ENCODE measurements around the gene PUDP.
"Not testable (repeated sequence)": the region's sequence is repeated elsewhere in the genome, so short reads cannot be mapped to it uniquely, and the experiment has no call there.

The PUDP gene

DNA sequence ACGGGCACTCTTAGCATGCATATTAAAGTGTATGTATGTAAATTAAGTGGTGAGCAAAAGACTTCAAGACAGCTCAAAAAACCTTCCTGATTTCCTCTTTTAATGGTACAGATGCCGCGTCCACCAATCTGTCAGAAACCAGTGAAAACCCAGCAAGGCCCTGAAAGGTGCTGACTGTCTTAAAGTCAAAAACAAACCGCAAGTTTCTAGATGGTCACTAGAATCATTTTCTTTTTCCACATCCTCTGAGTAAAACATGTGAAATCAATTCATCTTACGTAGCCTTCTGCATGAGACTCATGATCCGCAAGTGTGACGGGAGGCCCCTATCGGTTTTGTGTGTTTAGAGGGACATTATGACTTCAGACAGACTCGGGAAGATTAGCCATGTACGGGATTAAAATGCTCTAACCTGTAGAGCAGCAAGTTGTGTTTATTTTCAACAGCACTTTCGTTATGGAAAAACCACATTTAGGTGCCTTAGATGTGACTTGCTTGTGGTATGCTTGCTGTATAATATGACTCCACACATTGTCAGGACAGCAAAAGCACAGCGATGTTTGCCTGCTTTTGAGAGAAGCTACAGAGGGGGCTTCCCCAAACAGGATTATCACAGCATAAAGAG lies 88.6 kb downstream of the PUDP start:
- in situ Hi-C loops (cut with HindIII; ENCODE audit: low pct_ligation_motif_present, low pct_unique_long_range_greater_than_20kb, low sequenced_read_pairs), result no loop called here
- no peak for DNase-seq

DNA sequence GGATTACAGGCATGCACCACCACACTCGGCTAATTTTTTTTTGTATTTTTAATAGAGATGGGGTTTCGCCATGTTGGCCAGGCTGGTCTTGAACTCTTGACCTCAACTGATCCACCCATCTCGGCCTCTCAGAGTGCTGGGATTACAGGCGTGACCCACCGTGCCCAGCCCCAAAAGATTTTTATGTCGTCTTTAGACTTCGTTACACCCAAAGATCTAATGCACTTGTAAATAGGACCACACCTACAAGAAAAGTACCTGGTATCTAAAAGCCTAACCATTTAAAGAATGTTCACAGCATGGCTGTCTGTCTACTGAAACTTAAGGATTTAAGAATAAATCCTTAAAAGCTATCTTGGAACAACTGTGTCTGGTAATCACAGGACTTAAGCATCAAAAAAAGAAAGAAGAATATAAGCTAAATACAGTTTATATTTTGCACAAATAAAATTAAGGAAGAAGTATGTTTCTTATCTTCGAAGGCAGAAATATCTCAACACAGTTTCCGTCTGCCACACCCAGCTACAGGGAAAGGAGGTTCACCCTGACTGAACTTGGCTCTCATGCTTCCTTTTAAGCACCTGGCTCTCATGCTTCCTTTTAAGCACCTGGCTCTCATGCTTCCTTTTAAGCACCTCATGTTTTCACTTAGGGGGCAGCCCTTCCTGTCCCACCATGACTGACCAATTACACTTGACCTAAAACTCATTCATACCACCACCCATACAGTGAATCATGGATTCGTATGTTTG lies 92.4 kb downstream of the PUDP start:
- no peak for DNase-seq

DNA sequence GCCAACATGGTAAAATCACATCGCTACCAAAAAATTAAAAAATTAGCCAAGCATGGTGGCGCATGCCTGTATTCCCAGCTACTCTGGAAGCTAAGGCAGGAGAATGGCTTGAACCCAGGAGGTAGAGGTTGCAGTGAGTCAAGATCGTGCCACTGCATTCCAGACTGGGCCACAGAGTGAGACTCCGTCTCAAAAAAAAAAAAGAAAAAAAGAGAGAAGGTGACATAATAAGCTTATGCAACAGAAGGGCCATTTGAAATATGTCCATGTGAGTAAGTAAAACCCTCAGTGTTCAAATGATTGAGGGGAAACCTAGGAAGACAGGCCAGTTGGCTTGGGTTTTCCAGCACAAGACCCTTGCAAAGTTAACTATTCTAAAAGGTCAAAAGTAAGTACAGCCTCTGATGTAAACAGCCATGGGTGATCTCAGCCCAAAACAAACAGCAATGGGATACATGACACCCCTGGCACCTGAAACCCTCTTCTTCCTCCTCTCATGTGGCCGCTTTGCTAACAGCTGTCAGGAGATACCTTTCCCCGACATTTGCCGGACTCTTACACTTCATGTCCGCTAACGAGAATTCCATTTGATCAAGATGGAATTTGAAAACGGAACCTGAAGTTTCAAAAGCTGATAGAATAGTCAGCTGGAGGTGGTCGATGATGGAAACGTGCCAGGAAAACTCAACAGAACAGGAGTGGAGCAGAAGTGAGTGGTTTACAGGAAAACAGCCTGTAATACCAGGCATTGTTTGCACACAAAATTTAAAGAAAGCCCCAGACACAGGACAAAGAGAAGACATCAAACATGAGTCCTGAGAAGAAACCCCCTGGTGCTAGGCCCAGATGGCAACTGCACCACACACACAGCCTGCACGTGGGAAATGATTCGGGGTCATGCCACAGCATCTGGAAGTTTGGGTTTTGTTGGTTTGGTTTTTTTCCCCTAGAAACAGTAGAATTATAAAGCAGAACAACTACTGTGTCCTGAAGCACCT lies 93.4 kb downstream of the PUDP start:
- DNase-seq, result no peak

More for the DNA sequence above, 92.4 kb downstream of the PUDP start:
- in situ Hi-C loops (cut with HindIII; ENCODE audit: low pct_ligation_motif_present, low pct_unique_long_range_greater_than_20kb, low sequenced_read_pairs), result no loop called here

DNA sequence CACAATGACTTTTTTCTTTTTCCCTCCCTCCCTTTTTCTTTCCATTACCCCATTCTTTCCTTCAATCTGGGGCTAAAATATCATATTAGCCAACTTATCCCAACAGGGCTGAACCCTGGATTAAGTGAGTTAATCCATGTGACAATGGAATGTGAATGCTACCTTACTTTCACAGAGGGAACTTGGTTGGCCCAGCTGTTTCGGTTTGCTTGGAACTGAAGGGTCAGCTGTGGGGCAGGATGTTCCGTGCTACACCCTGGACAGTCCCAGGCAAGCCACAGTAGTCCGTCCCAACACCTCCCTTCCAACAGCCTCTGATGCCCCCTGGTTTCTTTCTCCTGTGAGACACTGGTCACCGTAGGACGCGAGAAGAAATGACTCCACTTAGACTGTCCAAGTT lies 95.4 kb downstream of the PUDP start:
- in situ Hi-C loops (cut with HindIII; ENCODE audit: low pct_ligation_motif_present, low pct_unique_long_range_greater_than_20kb, low sequenced_read_pairs), result no loop called here
- no peak for DNase-seq

More for the DNA sequence above, 93.4 kb downstream of the PUDP start:
- in situ Hi-C loops (cut with HindIII; ENCODE audit: low pct_ligation_motif_present, low pct_unique_long_range_greater_than_20kb, low sequenced_read_pairs), result no loop called here

DNA sequence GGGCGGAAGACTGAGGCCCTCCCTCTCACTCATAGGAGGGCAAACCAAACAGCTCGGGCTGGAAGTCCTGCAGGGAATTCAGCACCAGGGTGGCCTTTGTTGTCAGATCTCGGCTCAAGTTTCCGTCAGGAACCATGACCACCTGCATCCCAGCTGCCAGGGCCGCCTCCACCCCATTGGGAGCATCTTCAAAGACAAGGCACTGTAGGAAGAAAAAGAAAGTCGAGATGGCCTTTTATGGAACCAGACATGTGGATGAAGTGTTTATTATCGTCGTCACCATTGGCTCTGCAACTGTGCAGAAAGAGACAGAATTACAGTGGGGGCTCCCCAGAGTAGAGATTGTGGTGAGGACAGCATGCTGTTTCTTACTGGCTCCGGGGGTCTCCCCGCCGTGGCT lies 97.7 kb downstream of the PUDP start:
- in situ Hi-C loops (cut with HindIII; ENCODE audit: low pct_ligation_motif_present, low pct_unique_long_range_greater_than_20kb, low sequenced_read_pairs), result no loop called here
- DNase-seq, result no peak

DNA sequence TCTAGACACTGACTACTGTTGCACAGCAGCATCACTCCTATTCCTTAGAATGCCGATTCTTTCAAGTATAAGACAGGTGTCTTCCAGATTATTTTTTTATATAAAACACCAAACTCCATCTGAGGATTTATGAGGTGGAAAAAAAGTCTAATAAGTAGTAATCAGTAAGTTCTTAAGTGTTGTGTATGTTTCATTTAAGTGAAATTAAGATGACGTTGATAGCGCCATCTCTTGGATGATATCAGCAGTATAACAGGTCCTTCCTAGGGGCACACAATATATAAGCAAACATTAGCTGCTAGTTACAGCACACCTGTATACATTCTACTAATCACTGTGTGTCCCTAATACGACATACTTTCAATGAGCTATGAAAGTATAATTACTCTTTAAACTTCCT lies 100.0 kb downstream of the PUDP start:
- DNase-seq, result no peak
- in situ Hi-C loops (cut with HindIII; ENCODE audit: low pct_ligation_motif_present, low pct_unique_long_range_greater_than_20kb, low sequenced_read_pairs), result no loop called here

DNA sequence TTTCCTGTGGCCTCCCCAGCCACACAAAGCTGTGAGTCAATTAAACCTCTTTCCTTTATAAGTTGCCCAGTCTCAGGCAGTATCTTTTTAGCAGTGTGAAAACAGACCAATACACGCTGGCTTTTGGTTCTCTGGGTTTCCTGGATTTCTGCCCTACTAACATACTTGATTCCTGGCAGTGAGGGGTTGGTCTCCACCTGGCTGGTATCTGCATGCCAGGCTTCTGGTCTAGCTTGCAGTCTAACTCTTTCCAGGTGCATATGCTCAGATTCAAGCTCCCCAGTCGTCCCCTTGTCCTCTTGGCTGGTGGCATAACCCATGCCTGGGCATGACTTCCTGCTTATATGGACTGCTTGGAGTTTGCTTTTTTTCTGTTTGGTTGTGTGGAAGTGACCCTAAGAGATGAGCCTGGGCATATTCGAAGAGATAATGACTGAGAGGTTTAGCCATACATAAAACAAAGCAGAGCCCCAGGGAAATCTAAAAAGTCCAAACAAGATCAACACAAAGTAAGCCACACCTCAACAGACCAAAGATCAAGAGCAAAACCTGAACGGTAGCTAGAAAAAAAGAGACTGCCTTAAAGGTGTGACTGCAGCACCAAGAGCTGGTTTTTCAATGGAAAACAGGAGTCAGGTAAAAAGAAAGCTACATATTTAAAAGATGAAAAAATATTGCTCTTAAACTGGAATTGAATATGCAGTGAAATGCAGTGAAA lies 102.6 kb downstream of the PUDP start:
- in situ Hi-C loops (cut with HindIII; ENCODE audit: low pct_ligation_motif_present, low pct_unique_long_range_greater_than_20kb, low sequenced_read_pairs), result no loop called here
- DNase-seq, result no peak

DNA sequence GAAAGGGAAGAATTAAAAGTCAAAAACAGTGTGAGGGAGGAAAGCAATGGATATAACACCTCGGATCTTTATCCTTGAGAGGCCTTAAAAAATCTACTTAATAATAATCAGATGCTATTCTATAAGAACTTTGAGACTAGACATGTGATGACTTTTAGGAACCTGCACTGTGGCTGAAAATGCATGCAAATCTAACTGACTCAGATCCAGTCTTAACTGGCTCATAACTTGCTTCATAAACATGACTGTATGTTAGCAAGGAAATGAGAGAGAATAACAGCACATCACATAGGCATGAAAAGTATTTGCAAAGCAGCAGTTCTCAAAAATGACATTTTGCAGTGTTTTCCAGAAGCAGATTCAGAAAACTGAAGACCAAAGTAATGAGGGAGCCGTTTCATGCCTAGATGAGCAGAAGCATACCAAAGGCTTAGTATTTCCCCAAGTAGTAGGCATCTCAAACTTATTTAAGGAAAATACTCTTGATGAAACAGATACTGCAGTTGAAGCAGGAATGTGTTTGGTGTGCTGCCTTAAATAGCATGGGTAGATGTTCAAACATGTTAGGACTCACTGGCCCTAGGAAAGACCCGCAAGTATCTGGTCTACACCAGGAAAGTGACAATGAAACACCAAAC lies 104.0 kb downstream of the PUDP start:
- in situ Hi-C loops (cut with HindIII; ENCODE audit: low pct_ligation_motif_present, low pct_unique_long_range_greater_than_20kb, low sequenced_read_pairs); DNase-seq: not testable (repeated sequence)

DNA sequence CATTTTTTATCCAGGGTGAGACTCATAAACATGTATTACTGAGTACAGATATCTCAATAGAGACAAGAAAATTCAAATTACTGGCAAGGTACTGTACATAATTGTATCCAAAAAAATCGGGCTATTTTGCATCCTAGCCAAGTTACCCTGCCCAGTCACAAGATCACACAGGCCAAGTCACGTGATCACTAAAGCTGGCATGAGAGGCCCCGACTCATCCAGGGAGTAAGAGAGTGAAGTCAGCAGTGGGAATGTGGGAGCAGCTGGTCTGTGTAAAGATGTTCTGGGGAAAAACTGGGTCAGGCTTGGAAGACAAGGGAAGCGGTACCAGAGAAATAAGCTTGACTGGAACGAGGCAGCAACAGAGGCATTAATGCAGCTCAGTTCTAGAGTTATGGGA lies 119.7 kb downstream of the PUDP start:
- in situ Hi-C loops (cut with HindIII; ENCODE audit: low pct_ligation_motif_present, low pct_unique_long_range_greater_than_20kb, low sequenced_read_pairs), result no loop called here
- no peak for DNase-seq

DNA sequence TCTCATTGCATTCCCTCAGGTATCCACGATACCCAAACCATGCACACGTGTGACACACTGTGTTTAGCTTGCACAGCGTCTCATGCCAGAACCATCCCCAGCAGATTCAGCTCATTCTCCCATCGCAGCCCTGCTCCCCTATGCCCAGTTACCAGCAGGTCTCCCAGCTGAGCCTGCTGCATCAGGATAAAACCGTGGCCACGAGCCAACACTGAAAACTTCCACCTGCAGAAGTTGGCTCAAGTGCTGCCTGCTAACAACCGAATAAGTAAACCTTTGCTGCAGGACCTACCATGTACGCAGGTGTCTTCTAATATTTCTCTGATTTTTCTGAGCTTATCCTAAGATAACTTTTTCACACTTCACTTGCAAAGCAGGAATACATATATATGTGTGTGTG lies 120.9 kb downstream of the PUDP start:
- in situ Hi-C loops (cut with HindIII; ENCODE audit: low pct_ligation_motif_present, low pct_unique_long_range_greater_than_20kb, low sequenced_read_pairs), result no loop called here

DNA sequence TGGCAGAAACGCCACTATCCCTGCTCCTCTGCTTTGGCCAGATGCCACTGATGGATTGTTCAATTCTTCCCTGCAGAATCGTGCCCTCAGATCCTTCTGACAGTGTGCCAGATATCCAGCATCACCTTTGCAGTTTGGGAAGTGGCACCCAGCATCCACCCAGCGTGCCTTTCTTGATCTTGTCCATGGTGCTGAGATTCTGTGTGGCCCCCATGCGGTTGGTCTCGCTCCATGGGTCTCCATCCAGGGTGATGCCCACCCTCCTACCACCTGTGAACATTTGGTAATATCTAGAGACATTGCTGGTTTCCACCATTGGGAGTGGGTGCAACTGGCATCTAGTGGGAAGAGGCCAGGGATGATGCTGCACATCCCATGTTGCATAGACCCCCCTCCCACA lies 121.6 kb downstream of the PUDP start:
- in situ Hi-C loops (cut with HindIII; ENCODE audit: low pct_ligation_motif_present, low pct_unique_long_range_greater_than_20kb, low sequenced_read_pairs), result not testable (repeated sequence)

More for the DNA sequence above, 120.9 kb downstream of the PUDP start:
- DNase-seq, result no peak

DNA sequence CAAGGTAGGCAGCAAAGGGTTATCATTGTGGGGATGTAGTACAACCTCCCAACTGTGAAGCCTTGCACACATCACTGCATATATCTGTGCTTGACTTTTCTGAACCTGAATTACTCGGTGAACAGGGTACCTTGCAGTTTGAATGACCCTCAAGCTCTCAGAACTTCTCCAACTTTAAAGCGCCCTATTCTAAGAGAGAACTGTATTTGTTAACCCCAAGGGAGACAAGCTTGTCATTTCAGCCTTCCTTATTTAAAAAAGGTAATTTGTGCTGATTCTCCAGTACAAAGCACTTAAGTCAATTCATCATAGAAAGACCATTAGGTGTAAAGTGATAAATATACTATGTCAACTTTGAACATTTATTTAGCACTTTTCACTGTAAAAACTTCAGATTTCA lies 122.5 kb downstream of the PUDP start:
- in situ Hi-C loops (cut with HindIII; ENCODE audit: low pct_ligation_motif_present, low pct_unique_long_range_greater_than_20kb, low sequenced_read_pairs), result no loop called here

More for the DNA sequence above, 121.6 kb downstream of the PUDP start:
- DNase-seq, result not testable (repeated sequence)

DNA sequence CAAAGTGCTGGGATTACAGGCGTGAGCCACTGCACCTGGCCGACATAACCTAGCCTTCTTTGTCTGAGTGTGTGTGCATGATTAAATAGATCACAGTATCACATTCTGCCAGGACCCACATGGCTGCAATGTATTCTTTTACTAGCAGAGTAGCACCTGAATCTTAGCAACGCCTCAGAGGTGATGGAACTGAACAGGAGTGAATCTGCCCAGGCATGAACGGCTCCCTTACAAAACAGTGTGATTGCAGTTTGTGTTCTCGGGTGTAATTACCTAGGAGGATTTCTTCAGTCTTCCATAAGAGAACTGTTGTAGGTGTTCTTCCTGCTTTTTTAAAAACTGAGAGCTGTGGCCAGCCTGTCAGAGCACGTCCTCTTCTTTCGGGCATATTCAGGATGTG lies 123.1 kb downstream of the PUDP start:
- in situ Hi-C loops (cut with HindIII; ENCODE audit: low pct_ligation_motif_present, low pct_unique_long_range_greater_than_20kb, low sequenced_read_pairs), result no loop called here
- no peak for DNase-seq

More for the DNA sequence above, 122.5 kb downstream of the PUDP start:
- no peak for DNase-seq

DNA sequence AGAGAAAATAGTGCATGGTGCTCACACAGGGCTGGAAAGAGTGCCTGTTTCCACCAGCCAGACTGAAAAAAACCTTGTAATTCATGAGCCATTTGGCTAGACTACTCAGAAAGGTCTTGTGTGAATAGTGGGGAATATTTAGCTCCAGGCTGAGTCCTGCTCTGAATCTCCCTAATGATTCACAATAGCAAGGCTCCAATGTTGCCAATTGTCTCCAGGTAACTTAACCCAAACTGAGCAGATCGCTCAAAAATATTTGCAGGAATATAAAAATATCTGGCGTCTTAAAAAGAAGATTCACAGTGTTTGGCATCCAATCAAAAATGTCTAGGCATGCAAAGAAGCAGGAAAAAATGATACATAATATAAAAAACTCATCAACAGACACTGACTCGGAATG lies 125.0 kb downstream of the PUDP start:
- DNase-seq; in situ Hi-C loops (cut with HindIII; ENCODE audit: low pct_ligation_motif_present, low pct_unique_long_range_greater_than_20kb, low sequenced_read_pairs): not testable (repeated sequence)

DNA sequence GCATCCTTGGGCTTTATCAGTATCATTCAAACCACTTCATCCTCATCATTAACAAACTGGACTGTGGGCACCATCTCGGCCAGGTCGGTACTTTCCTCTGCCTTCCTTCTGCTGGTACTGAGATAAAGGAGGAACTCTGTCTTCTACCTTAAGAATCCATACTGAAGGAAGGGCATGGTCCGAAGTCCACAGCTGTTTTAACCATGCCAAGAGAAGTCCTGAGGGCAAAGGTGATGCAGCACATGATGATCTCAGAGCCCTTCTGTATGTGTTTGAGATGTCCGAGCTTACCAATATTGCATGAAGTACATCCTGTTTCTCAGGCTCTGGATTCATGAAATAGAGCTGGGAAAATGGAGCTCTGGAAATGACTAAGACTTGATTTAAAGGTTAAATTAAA lies 126.0 kb downstream of the PUDP start:
- in situ Hi-C loops (cut with HindIII; ENCODE audit: low pct_ligation_motif_present, low pct_unique_long_range_greater_than_20kb, low sequenced_read_pairs), result no loop called here
- DNase-seq, result no peak

DNA sequence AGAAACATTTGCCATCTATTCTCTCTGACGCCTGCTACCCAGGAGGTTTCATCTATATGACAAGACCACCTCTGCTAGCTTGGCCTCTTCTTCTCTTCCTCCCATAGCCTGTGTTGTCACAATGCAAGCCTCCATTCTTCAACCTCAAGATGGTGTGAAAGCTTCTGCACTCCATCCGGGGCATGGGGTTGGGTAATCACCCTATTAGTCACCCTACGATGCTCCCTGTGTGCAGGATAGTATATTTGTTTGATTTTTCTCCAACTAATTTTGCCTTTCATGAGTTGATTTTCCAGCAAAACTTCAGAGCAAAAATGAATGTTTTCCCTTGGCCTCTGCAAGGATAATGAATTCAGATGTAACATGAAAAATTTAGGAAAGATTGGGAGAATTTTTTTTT lies 128.4 kb downstream of the PUDP start:
- no peak for DNase-seq
- in situ Hi-C loops (cut with HindIII; ENCODE audit: low pct_ligation_motif_present, low pct_unique_long_range_greater_than_20kb, low sequenced_read_pairs), result no loop called here

DNA sequence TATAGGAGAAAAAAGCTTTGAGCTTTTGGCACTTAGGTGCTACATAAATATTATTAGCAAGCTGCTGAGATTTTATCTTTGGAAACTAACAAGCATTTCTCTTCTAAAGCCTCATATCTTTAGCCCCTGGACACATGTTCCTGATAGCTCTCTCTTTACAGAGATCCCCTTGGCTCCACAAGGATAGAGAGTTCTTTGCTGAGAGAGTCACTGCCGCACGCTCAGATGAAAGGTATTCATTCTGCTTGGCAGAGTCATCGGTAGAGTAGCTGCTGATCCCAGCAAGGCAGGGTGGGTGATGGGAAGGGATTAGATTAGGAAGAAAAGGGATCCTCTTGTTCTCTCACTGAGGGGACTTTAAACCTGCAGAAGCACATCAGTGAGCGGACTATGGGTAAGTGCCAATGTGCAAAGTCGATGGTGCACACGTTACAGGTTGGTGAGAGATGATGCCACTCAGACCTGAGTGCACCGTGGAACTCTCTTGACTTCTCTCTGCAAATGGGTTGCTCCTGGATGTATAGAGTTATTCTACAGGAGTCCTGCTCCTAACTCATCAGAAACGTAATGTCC lies 135.6 kb downstream of the PUDP start:
- DNase-seq; in situ Hi-C loops (cut with HindIII; ENCODE audit: low pct_ligation_motif_present, low pct_unique_long_range_greater_than_20kb, low sequenced_read_pairs): not testable (repeated sequence)

DNA sequence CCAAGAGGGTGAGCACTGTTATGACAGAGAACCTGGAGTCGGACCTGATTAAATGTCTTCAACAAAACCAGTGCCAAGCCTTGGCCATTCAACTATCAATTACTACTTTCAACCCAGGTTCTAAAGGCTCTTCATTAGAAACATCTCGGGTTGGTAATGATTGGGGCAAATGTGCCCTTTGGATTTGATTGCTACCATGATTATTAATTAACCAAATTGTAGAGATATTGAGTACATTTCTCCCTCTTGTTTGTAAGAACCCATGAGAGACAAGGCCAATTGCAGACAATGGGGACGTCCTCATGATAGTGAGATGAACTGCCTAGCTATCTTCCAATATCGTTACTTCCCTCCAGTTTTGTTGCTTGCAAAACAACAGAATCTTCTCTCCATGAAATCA lies 137.1 kb downstream of the PUDP start:
- DNase-seq; in situ Hi-C loops (cut with HindIII; ENCODE audit: low pct_ligation_motif_present, low pct_unique_long_range_greater_than_20kb, low sequenced_read_pairs): not testable (repeated sequence)

Measured in ACHN (cell line).